T-helper 1 cell treated with Interleukin-12 subunit alpha and Interleukin-12 subunit beta and Interleukin-4 antibody, amounts not matched to agents 30 μg/mL and 1 μg/mL, for 36 hours (primary cell): ENCODE measurements around the gene DCAF11.

Experiments
- H3K27ac Mint-ChIP-seq: one replicate; pipeline ENCODE4 v1.8.0; 2021; ENCODE audit warnings: mild to moderate bottlenecking, mixed read lengths
- H3K27me3 Mint-ChIP-seq: one replicate; pipeline ENCODE4 v1.8.0; 2021; ENCODE audit warnings: low read depth, mixed read lengths
- H3K36me3 Mint-ChIP-seq: one replicate; pipeline ENCODE4 v1.8.0; 2021; ENCODE audit warnings: low read depth, mixed read lengths
- H3K4me1 Mint-ChIP-seq: one replicate; pipeline ENCODE4 v1.8.0; 2021; ENCODE audit warnings: low read depth, mixed read lengths
- H3K4me3 Mint-ChIP-seq: one replicate; pipeline ENCODE4 v1.8.0; 2021; ENCODE audit warnings: mild to moderate bottlenecking, moderate library complexity, mixed read lengths
- H3K9me3 Mint-ChIP-seq: one replicate; pipeline ENCODE4 v1.8.0; 2021; ENCODE audit warnings: mixed read lengths

DCAF11 gene

DNA sequence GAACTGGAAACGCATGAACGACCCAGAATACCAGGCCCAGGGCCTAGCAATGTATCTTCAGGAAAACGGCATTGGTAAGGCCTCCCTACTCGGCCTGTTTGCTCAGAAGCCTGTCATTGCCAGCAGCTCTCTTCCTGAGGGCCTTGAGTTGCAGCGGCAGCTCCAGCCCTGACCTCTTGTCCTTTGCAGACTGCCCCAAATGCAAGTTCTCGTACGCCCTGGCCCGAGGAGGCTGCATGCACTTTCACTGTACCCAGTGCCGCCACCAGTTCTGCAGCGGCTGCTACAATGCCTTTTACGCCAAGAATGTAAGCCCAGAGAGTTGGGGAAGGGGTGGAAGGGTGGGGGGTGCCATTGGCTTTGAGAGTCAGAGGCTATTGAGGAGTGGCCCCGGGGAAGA, 42.8 kb downstream of the DCAF11 start:
- Mint-ChIP-seq H3K4me3 (no peak overlapping the region), H3K27me3 (no peaks in the 10 kb centered on the region), H3K36me3 (peaks cover 64% of the 10 kb centered on the region), H3K9me3 (no peaks in the 10 kb centered on the region), H3K4me1 (peaks cover 25% of the 10 kb centered on the region), H3K27ac (no peak overlapping the region)

GRCh38 chr14:24159777-24160498, 45.4 kb downstream of the DCAF11 start:
- H3K27ac Mint-ChIP-seq = peak overlapping the region; percentile 99
- H3K9me3 Mint-ChIP-seq = no peaks in the 10 kb centered on the region
- peaks cover 80% of the 10 kb centered on the region for H3K36me3 Mint-ChIP-seq
- H3K4me3 Mint-ChIP-seq = no peak overlapping the region
- no peaks in the 10 kb centered on the region for H3K27me3 Mint-ChIP-seq
- H3K4me1 Mint-ChIP-seq = peaks cover 38% of the 10 kb centered on the region

- H3K4me3 Mint-ChIP-seq = peak overlapping the region; percentile 97
- peak overlapping the region; percentile 99 for H3K27ac Mint-ChIP-seq
- H3K9me3 Mint-ChIP-seq = no peaks in the 10 kb centered on the region
- H3K4me1 Mint-ChIP-seq = peaks cover 39% of the 10 kb centered on the region
- peaks cover 80% of the 10 kb centered on the region for H3K36me3 Mint-ChIP-seq
- no peaks in the 10 kb centered on the region for H3K27me3 Mint-ChIP-seq
Measured at GRCh38 chr14:24160499-24160849, 45.9 kb downstream of the DCAF11 start.

- peak within 1 kb of the TSS; percentile 99 for H3K27ac Mint-ChIP-seq
- H3K36me3 Mint-ChIP-seq = peaks cover 80% of the 10 kb centered on the region
- peak within 1 kb of the TSS; percentile 97 for H3K4me3 Mint-ChIP-seq
- H3K9me3 Mint-ChIP-seq = no peaks in the 10 kb centered on the region
- no peaks in the 10 kb centered on the region for H3K27me3 Mint-ChIP-seq
- H3K4me1 Mint-ChIP-seq = peaks cover 42% of the 10 kb centered on the region
Measured at GRCh38 chr14:24160850-24161804, 46.5 kb downstream of the DCAF11 start, which contains the start of gene IRF9. IRF9 (plus strand) TSS chr14:24161265; CDS start chr14:24162145, 880 bp downstream.

GRCh38 chr14:24162093-24162492, 47.5 kb downstream of the DCAF11 start:
- Mint-ChIP-seq H3K4me3 (peak overlapping the region; percentile 97), H3K27ac (peak overlapping the region; percentile 99), H3K36me3 (peaks cover 82% of the 10 kb centered on the region)

DNA sequence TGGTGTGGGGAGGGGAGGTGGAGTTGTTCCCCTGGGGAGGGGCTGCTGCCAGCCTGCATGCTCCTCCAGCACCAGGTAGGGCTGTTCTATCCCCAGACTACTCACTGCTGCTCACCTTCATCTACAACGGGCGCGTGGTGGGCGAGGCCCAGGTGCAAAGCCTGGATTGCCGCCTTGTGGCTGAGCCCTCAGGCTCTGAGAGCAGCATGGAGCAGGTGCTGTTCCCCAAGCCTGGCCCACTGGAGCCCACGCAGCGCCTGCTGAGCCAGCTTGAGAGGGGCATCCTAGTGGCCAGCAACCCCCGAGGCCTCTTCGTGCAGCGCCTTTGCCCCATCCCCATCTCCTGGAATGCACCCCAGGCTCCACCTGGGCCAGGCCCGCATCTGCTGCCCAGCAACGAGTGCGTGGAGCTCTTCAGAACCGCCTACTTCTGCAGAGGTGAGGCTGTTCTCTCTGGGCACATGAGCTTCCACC, 50.0 kb downstream of the DCAF11 start:
- Mint-ChIP-seq H3K27ac (peak overlapping the region; percentile 78), H3K36me3 (peaks cover 78% of the 10 kb centered on the region), H3K4me1 (peaks cover 51% of the 10 kb centered on the region), H3K27me3 (no peaks in the 10 kb centered on the region), H3K9me3 (no peaks in the 10 kb centered on the region), H3K4me3 (peak overlapping the region; percentile 64)

More at GRCh38 chr14:24162093-24162492, 47.5 kb downstream of the DCAF11 start:
- peaks cover 41% of the 10 kb centered on the region for H3K4me1 Mint-ChIP-seq
- H3K27me3 Mint-ChIP-seq = no peaks in the 10 kb centered on the region
- no peaks in the 10 kb centered on the region for H3K9me3 Mint-ChIP-seq

- H3K36me3 Mint-ChIP-seq = peaks cover 74% of the 10 kb centered on the region
- H3K4me3 Mint-ChIP-seq = no peak overlapping the region
- no peak overlapping the region for H3K27ac Mint-ChIP-seq
- no peaks in the 10 kb centered on the region for H3K9me3 Mint-ChIP-seq
- no peaks in the 10 kb centered on the region for H3K27me3 Mint-ChIP-seq
- peaks cover 46% of the 10 kb centered on the region for H3K4me1 Mint-ChIP-seq
Measured at GRCh38 chr14:24165785-24166184, 51.2 kb downstream of the DCAF11 start.

GRCh38 chr14:24167469-24168114, 53.0 kb downstream of the DCAF11 start:
- H3K36me3 Mint-ChIP-seq = peaks cover 63% of the 10 kb centered on the region
- peak overlapping the region; percentile 17 for H3K27ac Mint-ChIP-seq
- H3K4me3 Mint-ChIP-seq = no peak overlapping the region
- H3K4me1 Mint-ChIP-seq = peaks cover 44% of the 10 kb centered on the region
- H3K9me3 Mint-ChIP-seq = no peaks in the 10 kb centered on the region
- no peaks in the 10 kb centered on the region for H3K27me3 Mint-ChIP-seq

GRCh38 chr14:24171422-24172260, 57.1 kb downstream of the DCAF11 start, which contains the start of gene REC8:
REC8 (plus strand) TSS chr14:24172080; CDS start chr14:24172553, 473 bp downstream.
- H3K4me1 Mint-ChIP-seq = peaks cover 23% of the 10 kb centered on the region
- peak within 1 kb of the TSS; percentile 78 for H3K27ac Mint-ChIP-seq
- no peaks in the 10 kb centered on the region for H3K9me3 Mint-ChIP-seq
- peaks cover 45% of the 10 kb centered on the region for H3K36me3 Mint-ChIP-seq
- no peaks in the 10 kb centered on the region for H3K27me3 Mint-ChIP-seq
- H3K4me3 Mint-ChIP-seq = peak within 1 kb of the TSS; percentile 40

DNA sequence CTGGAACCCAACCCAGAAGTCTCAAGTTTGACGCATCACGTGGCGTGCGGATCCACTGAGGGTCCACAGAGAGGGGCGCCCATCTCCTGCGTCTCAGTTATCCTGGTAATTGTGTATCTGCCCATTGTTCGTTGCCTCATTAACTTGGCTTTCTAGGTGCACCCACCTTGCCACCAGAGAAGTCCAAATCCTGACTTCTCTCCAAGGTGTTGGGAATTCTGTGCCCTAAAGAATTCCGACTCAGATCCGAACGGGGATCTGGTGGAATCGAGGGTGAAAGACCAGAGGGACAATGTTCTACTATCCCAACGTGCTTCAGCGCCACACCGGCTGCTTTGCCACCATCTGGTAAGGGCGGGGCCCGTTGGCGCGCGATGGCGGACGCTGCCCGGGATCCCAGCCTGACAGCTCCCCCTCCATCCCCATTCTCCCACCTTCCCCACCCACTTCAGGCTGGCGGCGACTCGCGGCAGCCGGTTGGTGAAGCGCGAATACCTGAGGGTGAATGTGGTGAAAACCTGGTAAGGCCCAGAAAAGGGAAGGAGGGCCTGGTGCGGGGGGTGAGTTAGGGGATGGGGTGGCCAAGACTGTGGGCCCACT, 57.8 kb downstream of the DCAF11 start:
- Mint-ChIP-seq H3K27ac (no peak overlapping the region), H3K9me3 (no peaks in the 10 kb centered on the region), H3K27me3 (no peaks in the 10 kb centered on the region), H3K4me1 (peaks cover 23% of the 10 kb centered on the region), H3K36me3 (peaks cover 46% of the 10 kb centered on the region), H3K4me3 (no peak overlapping the region)

DNA sequence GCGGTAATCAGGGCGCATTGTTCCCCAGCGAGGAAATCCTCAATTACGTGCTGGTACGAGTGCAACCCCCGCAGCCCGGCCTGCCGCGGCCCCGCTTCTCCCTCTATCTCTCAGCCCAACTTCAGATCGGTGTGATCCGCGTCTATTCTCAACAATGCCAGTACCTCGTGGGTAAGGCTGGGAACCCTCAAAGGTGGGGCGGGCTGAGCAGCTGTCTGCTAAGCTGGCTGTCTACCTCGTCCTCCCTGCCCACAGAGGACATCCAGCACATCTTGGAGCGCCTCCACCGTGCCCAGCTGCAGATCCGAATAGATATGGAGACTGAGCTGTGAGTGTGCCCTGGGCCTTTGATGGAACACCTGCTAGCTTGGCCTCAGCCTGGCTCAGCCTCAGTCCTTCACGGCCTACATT, 58.3 kb downstream of the DCAF11 start:
- H3K27ac Mint-ChIP-seq = peak overlapping the region; percentile 34
- no peaks in the 10 kb centered on the region for H3K9me3 Mint-ChIP-seq
- peaks cover 19% of the 10 kb centered on the region for H3K4me1 Mint-ChIP-seq
- H3K27me3 Mint-ChIP-seq = no peaks in the 10 kb centered on the region
- no peak overlapping the region for H3K4me3 Mint-ChIP-seq
- peaks cover 44% of the 10 kb centered on the region for H3K36me3 Mint-ChIP-seq
